HepG2 (cell line): ENCODE measurements around the gene NHP2. TPM values are rescaled to one million over a fixed set of nuclear protein-coding genes. Genes with fewer than 3 reads are reported as not detected.

Source experiments
- ATAC-seq: fragments of 200-7000 bp; cut with Tn5 transposase; 3 replicates; pipeline ENCODE4 v1.9.1; 2020; ENCODE audit warnings: mild to moderate bottlenecking, moderate library complexity
- BruUV-seq: library from RNA; stranded (reverse); fragments of 400-500 nt; replicated peaks from 2 replicates; lab custom pipeline; 2021; lab: Mats Ljungman, UMichigan
- CTCF ChIA-PET: fragments of 300-600 bp; formaldehyde crosslinking; extraction: SDS; loops from one replicate; lab custom pipeline; 2021; ENCODE audit warnings: low total read pairs, inconsistent platforms, low intra/inter-chr PET ratio; lab: Yijun Ruan, JAX
- POLR2A ChIA-PET: fragments of 350-600 bp; sonication (Branson Sonifier 250); formaldehyde crosslinking; loops from one replicate; lab custom pipeline; 2020; ENCODE audit warnings: antibody characterized with exemption, inconsistent platforms; lab: Yijun Ruan, JAX
- DNase-seq: peaks from one replicate; pipeline ENCODE4 v3.0.0-alpha.2; 2015; ENCODE audit warnings: low spot score
- FAIRE-seq: peaks from 3 replicates; lab custom pipeline; 2011; peaks lifted over from hg19 to GRCh38; lab: Jason Lieb, UNC
- H2AFZ ChIP-seq: one replicate; pipeline ENCODE4 v1.6.1; 2011; ENCODE audit warnings: low read length, inconsistent platforms
- H3K27ac ChIP-seq: fragments of 300-600 bp; 3 replicates; pipeline ENCODE4 v1.8.0; 2011; ENCODE audit warnings: mixed run types, mild to moderate bottlenecking, mixed read lengths, low read length, inconsistent platforms; ENCODE audit not compliant: insufficient read depth; ENCODE audit errors: extremely low read length
- H3K27me3 ChIP-seq, 2 experiments: fragments of 200-600 bp in 1 of 2; 2 replicates in 1 of 2; 3 replicates in 1 of 2; pipeline versions ENCODE4 v1.6.0 to v1.8.0; 2011; ENCODE audit warnings: low read length in 2 of 2, mild to moderate bottlenecking in 2 of 2, moderate library complexity in 2 of 2, inconsistent platforms in 1 of 2; ENCODE audit not compliant: insufficient read depth in 2 of 2, control insufficient read depth in 1 of 2
- H3K36me3 ChIP-seq, 2 experiments: fragments of 200-600 bp in 1 of 2; replicated peaks in 1 of 2; 2 replicates in 1 of 2; 3 replicates in 1 of 2; pipeline versions ENCODE4 v1.5.1 to v1.8.0; 2011; ENCODE audit warnings: low read length in 2 of 2, inconsistent platforms in 1 of 2; ENCODE audit not compliant: insufficient read depth in 2 of 2, control insufficient read depth in 1 of 2
- H3K4me1 ChIP-seq: 2 replicates; pipeline ENCODE4 v1.5.1; 2012; ENCODE audit warnings: low read length, inconsistent platforms; ENCODE audit not compliant: insufficient read depth
- H3K4me2 ChIP-seq: 2 replicates; pipeline ENCODE4 v1.6.0; 2011; ENCODE audit warnings: low read depth, low read length, inconsistent platforms
- H3K4me3 ChIP-seq, 3 experiments: fragments of 200-600 bp in 1 of 3; sonication (generic), shearing (Covaris generic) in 1 of 3; replicated peaks in 1 of 3; 2 replicates each; pipeline ENCODE4 v1.5.1; 2011 to 2016; ENCODE audit warnings: low read length in 3 of 3, inconsistent platforms in 2 of 3, low read depth in 2 of 3, mild to moderate bottlenecking in 2 of 3, control low read depth in 1 of 3, mixed read lengths in 1 of 3; ENCODE audit not compliant: insufficient read depth in 1 of 3
- H3K79me2 ChIP-seq: one replicate; pipeline ENCODE4 v1.6.1; 2011; ENCODE audit warnings: low read length, inconsistent platforms; ENCODE audit not compliant: insufficient read depth
- H3K9ac ChIP-seq: 2 replicates; pipeline ENCODE4 v1.6.0; 2011; ENCODE audit warnings: mild to moderate bottlenecking, low read depth, low read length, inconsistent platforms; ENCODE audit not compliant: insufficient read depth
- H3K9me3 ChIP-seq: 2 replicates; pipeline ENCODE4 v1.5.1; 2012; ENCODE audit warnings: mild to moderate bottlenecking, low read length
- H4K20me1 ChIP-seq: 2 replicates; pipeline ENCODE4 v1.6.0; 2011; ENCODE audit warnings: inconsistent platforms, mild to moderate bottlenecking, low read length, moderate library complexity; ENCODE audit not compliant: insufficient read depth
- EZH2 ChIP-seq: conservative IDR thresholded peaks from 2 replicates; pipeline ENCODE4 v1.6.1; 2012; ENCODE audit warnings: mild to moderate bottlenecking, low read depth, low read length, moderate library complexity
- IRX3 ChIP-seq: sonication (generic); formaldehyde crosslinking; IDR thresholded peaks from 2 replicates; pipeline ENCODE4 v1.8.1; 2023; ENCODE audit warnings: mild to moderate bottlenecking, low read depth, missing genetic modification reagents, borderline replicate concordance
- TOE1 ChIP-seq: sonication (generic); formaldehyde crosslinking; IDR thresholded peaks from 2 replicates; pipeline ENCODE4 v1.4.0; 2020; ENCODE audit warnings: mild to moderate bottlenecking, missing genetic modification reagents
- ZNF629 ChIP-seq: sonication (generic); formaldehyde crosslinking; conservative IDR thresholded peaks from 2 replicates; pipeline ENCODE4 v1.5.0; 2020; ENCODE audit warnings: missing genetic modification reagents
- ZNF670 ChIP-seq: sonication (generic); formaldehyde crosslinking; IDR thresholded peaks from 2 replicates; pipeline ENCODE4 v1.8.0; 2022; ENCODE audit warnings: mild to moderate bottlenecking, missing genetic modification reagents, borderline replicate concordance
- WGBS: methylation state at CpG from one replicate; pipeline ENCODE4 v1.1.6; 2017; ENCODE audit warnings: low lambda C conversion rate; 5-methylcytosine and 5-hydroxymethylcytosine counted together
- in situ Hi-C: cut with HindIII; loops from 2 replicates; pipeline ENCODE4 v1.10.0; 2017; ENCODE audit warnings: low pct_unique_long_range_greater_than_20kb; ENCODE audit not compliant: extremely low pct_ligation_motif_present
- intact Hi-C: fragments of 100-400 bp; cut with micrococcal nuclease; formaldehyde crosslinking; loops from one replicate; pipeline ENCODE4 v1.10.0; 2022; ENCODE audit not compliant: unreplicated experiment
- polyA plus RNA-seq, 8 experiments: library from polyadenylated mRNA; depleted of rRNA in 3 of 8; stranded (reverse) in 7 of 8; unstranded in 1 of 8; fragments of >200 nt; fragmentation: Illumina TruSeq in 4 of 8; extraction: Trizol in 4 of 8; gene quantifications; 2 replicates each; pipeline versions ENCODE4 v1.2.1 to v1.2.3, GENCODE V29; 2011 to 2016; ENCODE audit warnings: low read depth in 4 of 8, missing spikeins in 1 of 8, mixed read lengths in 1 of 8; ENCODE audit not compliant: insufficient read depth in 1 of 8
- total RNA-seq, 5 experiments: library from RNA; depleted of rRNA; stranded (reverse); fragments of >200 nt; fragmentation: Illumina TruSeq; extraction: Trizol; gene quantifications; 2 replicates each; pipeline ENCODE4 v1.2.3, GENCODE V29; 2016; ENCODE audit warnings: low read depth in 1 of 5
- TF ChIP-seq, protein P1 (sequence below): sonication (generic); formaldehyde crosslinking; IDR thresholded peaks from 2 replicates; pipeline ENCODE4 v1.8.1; 2022; ENCODE audit warnings: mild to moderate bottlenecking, missing genetic modification reagents
- TF ChIP-seq, protein P2 (sequence below): sonication (generic); formaldehyde crosslinking; IDR thresholded peaks from 2 replicates; pipeline ENCODE4 v1.4.0; 2020; ENCODE audit warnings: missing genetic modification reagents

Gene NHP2
- total and polyA plus RNA-seq, 2 of the 13 experiments (the other 11 are each of a cell fraction or from before 2014, with no cell fraction given) = 56.2 to 96.1 TPM

GRCh38 chr5:178114325-178115135, 39.2 kb downstream of the NHP2 start:
- DNase-seq = no peak
- H3K27me3 ChIP-seq = peaks cover 10 to 72% of the 10 kb centered on the region in 2 experiments
- in situ Hi-C loops (no loop called here), intact Hi-C loops (no loop called here)
- no peak overlapping the region for H3K9ac ChIP-seq
- ChIA-PET CTCF (no interaction called here), POLR2A (no interaction called here)
- ATAC-seq = peak; percentile 33
- H3K27ac ChIP-seq = no peak overlapping the region
- FAIRE-seq = no peak
- peaks cover 15% of the 10 kb centered on the region for H3K4me1 ChIP-seq
- H3K9me3 ChIP-seq = no peaks in the 10 kb centered on the region
- H3K4me2 ChIP-seq = no peak overlapping the region
- H3K36me3 ChIP-seq = no peaks in the 10 kb centered on the region
- H4K20me1 ChIP-seq = no peaks in the 10 kb centered on the region
- WGBS = 17% methylated on average over 10 of the region's 28 CpGs
- H3K79me2 ChIP-seq = no peaks in the 10 kb centered on the region
- no peak overlapping the region for H2AFZ ChIP-seq
- H3K4me3 ChIP-seq = peak overlapping the region in 1 of 3 experiments; percentile 46; a peak in 1 of 6 replicates
- TF ChIP-seq TOE1 (no peak), EZH2 (peak; percentile 24; the same call in 1 of the 2 replicates), IRX3 (CRISPR knock-in tag) (no peak), ZNF629 (CRISPR knock-in tag) (0 out of 2 replicates have a peak, but pooled peaks have one; percentile 11), ZNF670 (CRISPR knock-in tag) (no peak)
- TF ChIP-seq, protein P1, sequence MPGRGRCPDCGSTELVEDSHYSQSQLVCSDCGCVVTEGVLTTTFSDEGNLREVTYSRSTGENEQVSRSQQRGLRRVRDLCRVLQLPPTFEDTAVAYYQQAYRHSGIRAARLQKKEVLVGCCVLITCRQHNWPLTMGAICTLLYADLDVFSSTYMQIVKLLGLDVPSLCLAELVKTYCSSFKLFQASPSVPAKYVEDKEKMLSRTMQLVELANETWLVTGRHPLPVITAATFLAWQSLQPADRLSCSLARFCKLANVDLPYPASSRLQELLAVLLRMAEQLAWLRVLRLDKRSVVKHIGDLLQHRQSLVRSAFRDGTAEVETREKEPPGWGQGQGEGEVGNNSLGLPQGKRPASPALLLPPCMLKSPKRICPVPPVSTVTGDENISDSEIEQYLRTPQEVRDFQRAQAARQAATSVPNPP (CRISPR knock-in tag) = no peak
- TF ChIP-seq, protein P2, sequence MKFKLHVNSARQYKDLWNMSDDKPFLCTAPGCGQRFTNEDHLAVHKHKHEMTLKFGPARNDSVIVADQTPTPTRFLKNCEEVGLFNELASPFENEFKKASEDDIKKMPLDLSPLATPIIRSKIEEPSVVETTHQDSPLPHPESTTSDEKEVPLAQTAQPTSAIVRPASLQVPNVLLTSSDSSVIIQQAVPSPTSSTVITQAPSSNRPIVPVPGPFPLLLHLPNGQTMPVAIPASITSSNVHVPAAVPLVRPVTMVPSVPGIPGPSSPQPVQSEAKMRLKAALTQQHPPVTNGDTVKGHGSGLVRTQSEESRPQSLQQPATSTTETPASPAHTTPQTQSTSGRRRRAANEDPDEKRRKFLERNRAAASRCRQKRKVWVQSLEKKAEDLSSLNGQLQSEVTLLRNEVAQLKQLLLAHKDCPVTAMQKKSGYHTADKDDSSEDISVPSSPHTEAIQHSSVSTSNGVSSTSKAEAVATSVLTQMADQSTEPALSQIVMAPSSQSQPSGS (CRISPR knock-in tag) = no peak
- TF ChIP-seq, all 625 proteins: peak for 2
- no TSS peak for BruUV-seq
